Thyroid gland (tissue), 4 donors: ENCODE measurements around the gene JOSD2.

Source experiments
- CTCF ChIP-seq, 6 experiments: fragments of 200-600 bp in 3 of 6; fragments of 450-650 bp in 3 of 6; sonication (generic) in 3 of 6; IDR thresholded peaks; one replicate each; pipeline ENCODE4 v1.5.1; 2016 to 2019; ENCODE audit warnings: antibody characterized with exemption in 6 of 6, mild to moderate bottlenecking in 2 of 6, inconsistent platforms in 1 of 6, moderate library complexity in 1 of 6
- POLR2A ChIP-seq, 2 donors: fragments of 450-650 bp; IDR thresholded peaks; one replicate each; pipeline ENCODE4 v1.6.1; 2017; ENCODE audit warnings: antibody characterized with exemption in 2 of 2, mild to moderate bottlenecking in 2 of 2, moderate library complexity in 1 of 2

DNA sequence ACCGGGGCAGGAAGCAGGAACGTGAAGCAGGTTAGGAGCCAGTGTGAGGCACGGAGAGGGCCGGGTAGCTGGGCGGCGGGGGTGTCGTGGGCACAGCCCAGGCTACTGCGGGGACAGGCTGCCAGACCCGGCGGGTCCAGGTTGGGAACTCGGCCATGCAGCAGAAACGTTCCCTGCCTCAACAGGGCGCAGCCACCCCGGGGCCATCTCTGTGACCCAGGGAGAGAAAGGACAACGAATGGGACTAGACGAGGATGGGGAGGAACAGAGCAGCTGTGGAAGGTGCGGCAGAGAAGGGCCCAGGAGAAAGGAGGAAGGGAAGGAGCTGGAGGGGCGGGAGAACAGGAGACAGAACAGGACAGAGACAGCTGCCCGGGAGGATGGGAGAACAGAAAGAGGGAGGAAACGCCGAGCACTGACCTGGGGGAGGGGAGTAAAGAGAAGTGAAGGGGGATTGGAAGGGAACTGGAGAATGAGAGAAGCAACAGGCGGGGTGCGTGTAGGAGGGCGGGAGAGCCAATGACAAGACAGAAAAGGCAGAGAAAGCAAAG, 21.5 kb downstream of the JOSD2 start:
- TF ChIP-seq CTCF (IDR thresholded peaks at IDR 0.05) (no peak), POLR2A (IDR thresholded peaks at IDR 0.05) (no peak)
